Breast epithelium (tissue), 4 donors: ENCODE data around the gene SKOR1. TPM values are rescaled to one million over a fixed set of nuclear protein-coding genes. Genes with fewer than 3 reads are reported as not detected.

ENCODE experiments used
- DNase-seq, 2 donors: peaks; one replicate each; pipeline ENCODE4 v3.0.0-alpha.2; 2019; ENCODE audit warnings: low spot score in 2 of 2
- H3K27ac ChIP-seq, 2 donors: fragments of 200-600 bp; sonication (generic) in 1 of 2; one replicate each; pipeline ENCODE4 v1.5.1; 2016 to 2019; ENCODE audit warnings: mild to moderate bottlenecking in 1 of 2
- H3K27me3 ChIP-seq, 2 donors: fragments of 200-600 bp; sonication (generic) in 1 of 2; one replicate each; pipeline versions ENCODE4 v1.5.1 to v1.6.0; 2017 to 2019; ENCODE audit warnings: control low read depth in 1 of 2, mild to moderate bottlenecking in 1 of 2
- H3K36me3 ChIP-seq: fragments of 200-600 bp; one replicate; pipeline ENCODE4 v1.5.1; 2019
- H3K4me1 ChIP-seq, 2 donors: fragments of 200-600 bp; sonication (generic); one replicate each; pipeline ENCODE4 v1.5.1; 2016 to 2019; ENCODE audit warnings: control low read depth in 1 of 2
- H3K4me3 ChIP-seq, 3 donors: fragments of 200-600 bp; sonication (generic); 1 replicate in 2 of 3; 2 replicates in 1 of 3; pipeline ENCODE4 v1.5.1; 2016 to 2019; ENCODE audit warnings: mild to moderate bottlenecking in 3 of 3, moderate library complexity in 2 of 3
- H3K9me3 ChIP-seq, 2 donors: fragments of 200-600 bp; sonication (generic) in 1 of 2; one replicate each; pipeline ENCODE4 v1.5.1; 2016 to 2019; ENCODE audit warnings: control low read depth in 1 of 2
- CTCF ChIP-seq, 3 donors: fragments of 450-650 bp; IDR thresholded peaks; one replicate each; pipeline ENCODE4 v1.5.1; 2016 to 2017; ENCODE audit warnings: antibody characterized with exemption in 3 of 3, mild to moderate bottlenecking in 3 of 3, moderate library complexity in 3 of 3
- POLR2A ChIP-seq: fragments of 450-650 bp; IDR thresholded peaks from one replicate; pipeline ENCODE4 v1.6.1; 2016; ENCODE audit warnings: antibody characterized with exemption, mild to moderate bottlenecking, moderate library complexity
- POLR2AphosphoS5 ChIP-seq, 3 donors: sonication (generic); formaldehyde crosslinking; IDR thresholded peaks; one replicate each; pipeline ENCODE4 v1.6.1; 2017; ENCODE audit warnings: antibody characterized with exemption in 3 of 3
- intact Hi-C: fragments of 100-400 bp; cut with DNase I; formaldehyde crosslinking; loops from one replicate; pipeline ENCODE4 v1.15.1; 2023; ENCODE audit warnings: low total_unique reads
- total RNA-seq, 3 donors: library from RNA; depleted of rRNA; stranded (reverse); fragments of >200 nt; gene quantifications; one replicate each; pipeline ENCODE4 v1.1.0, GENCODE V29; 2016

Gene SKOR1
- total RNA-seq, 3 donors from 2014 or later: 0.98 to 1.8 (median 1.1) TPM

- no peak overlapping the region for H3K27ac ChIP-seq
- no peaks in the 10 kb centered on the region for H3K27me3 ChIP-seq
- no peak for TF ChIP-seq POLR2A
- TF ChIP-seq CTCF (IDR thresholded peaks at IDR 0.05): no peak
- no peak for TF ChIP-seq POLR2AphosphoS5 (IDR thresholded peaks at IDR 0.05)
- H3K36me3 ChIP-seq: no peaks in the 10 kb centered on the region
- intact Hi-C loops: loop anchor here (10.0 kb wide), 1 partner anchor 1579 kb away; no protein-coding TSS in a partner anchor
- H3K9me3 ChIP-seq: no peaks in the 10 kb centered on the region
- no peaks in the 10 kb centered on the region for H3K4me1 ChIP-seq
- DNase-seq: no peak
- H3K4me3 ChIP-seq: no peak overlapping the region
These were observed 42.0 kb upstream of the SKOR1 start for GRCh38 chr15:67783303-67783702.

DNA sequence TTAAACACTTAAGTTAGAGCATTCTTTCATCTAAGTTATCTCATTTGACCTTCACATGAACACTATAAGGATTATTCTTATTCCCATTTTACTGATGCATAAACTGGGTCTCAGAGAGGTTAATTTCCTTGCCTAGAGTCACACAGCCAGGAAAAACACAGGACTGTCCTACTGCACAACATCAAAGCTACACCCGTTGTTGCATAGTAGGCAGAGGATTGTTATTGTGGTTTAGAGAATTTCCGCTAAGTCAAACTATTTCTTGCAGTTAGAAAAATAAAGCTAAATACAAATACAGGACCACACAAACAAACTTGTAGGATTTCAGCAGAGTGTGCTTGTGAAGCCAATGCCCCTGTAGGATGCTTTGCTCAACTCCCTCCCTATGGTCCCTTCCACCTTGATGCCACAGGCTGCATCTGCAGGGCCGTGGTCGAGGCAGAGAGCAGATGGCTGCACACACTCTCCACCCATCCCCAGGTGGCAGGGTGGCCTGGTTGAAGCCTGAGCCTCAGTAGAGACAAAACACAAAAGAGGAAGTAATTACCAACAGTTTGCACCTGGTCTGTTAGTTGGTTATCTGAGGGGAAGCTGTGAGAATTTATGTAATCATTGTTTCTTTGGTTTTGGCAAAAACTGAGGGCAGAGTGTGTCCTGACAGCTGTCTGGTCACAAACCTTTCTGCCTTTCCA is 41.1 kb upstream of the SKOR1 start:
- Histone ChIP-seq H3K4me3 (no peak overlapping the region), H3K27ac (no peak overlapping the region), H3K27me3 (no peaks in the 10 kb centered on the region), H3K36me3 (no peaks in the 10 kb centered on the region), H3K4me1 (no peaks in the 10 kb centered on the region), H3K9me3 (no peaks in the 10 kb centered on the region)
- TF ChIP-seq CTCF (IDR thresholded peaks at IDR 0.05): no peak
- TF ChIP-seq POLR2AphosphoS5 (IDR thresholded peaks at IDR 0.05): no peak
- no peak for TF ChIP-seq POLR2A
- no peak for DNase-seq
- intact Hi-C loops: loop anchor here (10.0 kb wide), 1 partner anchor 1579 kb away; no protein-coding TSS in a partner anchor

- no peaks in the 10 kb centered on the region for H3K36me3 ChIP-seq
- H3K27ac ChIP-seq: no peak overlapping the region
- no peak for TF ChIP-seq POLR2AphosphoS5 (IDR thresholded peaks at IDR 0.05)
- TF ChIP-seq CTCF (IDR thresholded peaks at IDR 0.05): no peak
- TF ChIP-seq POLR2A: no peak
- no peak for DNase-seq
- no peaks in the 10 kb centered on the region for H3K9me3 ChIP-seq
- intact Hi-C loops: loop anchor here (10.0 kb wide), 1 partner anchor 1580 kb away; no protein-coding TSS in a partner anchor
- no peaks in the 10 kb centered on the region for H3K27me3 ChIP-seq
- H3K4me1 ChIP-seq: no peaks in the 10 kb centered on the region
- H3K4me3 ChIP-seq: no peak overlapping the region
These were observed 40.4 kb upstream of the SKOR1 start for GRCh38 chr15:67784856-67785430.

- Histone ChIP-seq H3K4me1 (no peaks in the 10 kb centered on the region), H3K27ac (no peak overlapping the region), H3K36me3 (no peaks in the 10 kb centered on the region), H3K27me3 (no peaks in the 10 kb centered on the region), H3K9me3 (no peaks in the 10 kb centered on the region), H3K4me3 (no peak overlapping the region)
- DNase-seq: no peak
- no peak for TF ChIP-seq CTCF (IDR thresholded peaks at IDR 0.05)
- TF ChIP-seq POLR2A: no peak
- TF ChIP-seq POLR2AphosphoS5 (IDR thresholded peaks at IDR 0.05): no peak
- intact Hi-C loops: loop anchor here (10.0 kb wide), 1 partner anchor 1581 kb away; no protein-coding TSS in a partner anchor
These were observed 39.9 kb upstream of the SKOR1 start for GRCh38 chr15:67785431-67785830.

- no peak for DNase-seq
These were observed 38.7 kb upstream of the SKOR1 start for GRCh38 chr15:67786646-67787045.

More at GRCh38 chr15:67786646-67787045, 38.7 kb upstream of the SKOR1 start:
- H3K9me3 ChIP-seq: no peaks in the 10 kb centered on the region
- H3K4me3 ChIP-seq: no peak overlapping the region
- H3K36me3 ChIP-seq: no peaks in the 10 kb centered on the region
- H3K27me3 ChIP-seq: no peaks in the 10 kb centered on the region
- H3K4me1 ChIP-seq: no peaks in the 10 kb centered on the region
- H3K27ac ChIP-seq: no peak overlapping the region
- no peak for TF ChIP-seq POLR2A
- no peak for TF ChIP-seq CTCF (IDR thresholded peaks at IDR 0.05)
- TF ChIP-seq POLR2AphosphoS5 (IDR thresholded peaks at IDR 0.05): no peak
- intact Hi-C loops: loop anchor here (10.0 kb wide), 1 partner anchor 1582 kb away; no protein-coding TSS in a partner anchor
